ENCODE results near the gene BBOX1.
"Not testable (repeated sequence)": the region's sequence is repeated elsewhere in the genome, so short reads cannot be mapped to it uniquely, and the experiment has no call there.

The BBOX1 gene

GRCh38 chr11:27081056-27081455, 40.4 kb downstream of the BBOX1 start:
- H3K4me1 ChIP-seq (ENCODE audit: control insufficient read depth, insufficient read depth, low read length, poor library complexity, severe bottlenecking) = no peaks in the 10 kb centered on the region
- H3K36me3 ChIP-seq (ENCODE audit: control insufficient read depth, insufficient read depth, low read length) = no peaks in the 10 kb centered on the region
- no peak overlapping the region for H3K27ac ChIP-seq (ENCODE audit: insufficient read depth, low read length, poor library complexity, severe bottlenecking)
- no peak overlapping the region for H3K4me3 ChIP-seq (ENCODE audit: insufficient read depth, low read depth, low read length, poor library complexity, severe bottlenecking)
- H3K27me3 ChIP-seq (replicated peaks; ENCODE audit: control insufficient read depth, insufficient read depth, low read length, poor library complexity, severe bottlenecking) = no peaks in the 10 kb centered on the region
- no peak for DNase-seq
- no peaks in the 10 kb centered on the region for H3K9me3 ChIP-seq (ENCODE audit: control insufficient read depth, low read length)

- no peak overlapping the region for H3K27ac ChIP-seq (ENCODE audit: insufficient read depth, low read length, poor library complexity, severe bottlenecking)
- no peaks in the 10 kb centered on the region for H3K9me3 ChIP-seq (ENCODE audit: control insufficient read depth, low read length)
- H3K4me3 ChIP-seq (ENCODE audit: insufficient read depth, low read depth, low read length, poor library complexity, severe bottlenecking) = no peak overlapping the region
- H3K4me1 ChIP-seq (ENCODE audit: control insufficient read depth, insufficient read depth, low read length, poor library complexity, severe bottlenecking) = no peaks in the 10 kb centered on the region
- DNase-seq = no peak
- no peaks in the 10 kb centered on the region for H3K27me3 ChIP-seq (replicated peaks; ENCODE audit: control insufficient read depth, insufficient read depth, low read length, poor library complexity, severe bottlenecking)
- H3K36me3 ChIP-seq (ENCODE audit: control insufficient read depth, insufficient read depth, low read length) = no peaks in the 10 kb centered on the region
Observed at GRCh38 chr11:27083241-27083640, 42.6 kb downstream of the BBOX1 start.

DNA sequence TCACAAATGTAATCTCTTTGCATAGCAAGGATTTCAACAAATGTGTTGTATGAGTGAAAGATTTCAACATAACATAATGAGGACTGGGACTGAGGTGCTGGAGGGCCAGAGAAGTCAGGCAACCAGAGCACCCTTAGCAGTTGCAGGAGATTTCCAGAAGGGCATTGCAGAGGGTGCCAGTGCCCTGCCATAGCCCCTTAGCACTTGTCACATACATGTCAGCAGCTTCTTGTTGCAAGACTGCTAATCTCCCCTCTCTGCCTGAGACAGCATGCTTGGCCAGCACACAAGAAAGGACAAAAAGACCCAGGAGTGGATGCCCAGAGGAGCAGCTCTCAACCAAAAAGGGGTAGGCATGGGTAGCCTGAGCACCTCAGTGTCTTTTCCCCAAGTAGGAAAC, 43.2 kb downstream of the BBOX1 start:
- Histone ChIP-seq H3K27me3 (replicated peaks; ENCODE audit: control insufficient read depth, insufficient read depth, low read length, poor library complexity, severe bottlenecking) (no peaks in the 10 kb centered on the region), H3K4me3 (ENCODE audit: insufficient read depth, low read depth, low read length, poor library complexity, severe bottlenecking) (no peak overlapping the region), H3K27ac (ENCODE audit: insufficient read depth, low read length, poor library complexity, severe bottlenecking) (no peak overlapping the region), H3K36me3 (ENCODE audit: control insufficient read depth, insufficient read depth, low read length) (no peaks in the 10 kb centered on the region), H3K4me1 (ENCODE audit: control insufficient read depth, insufficient read depth, low read length, poor library complexity, severe bottlenecking) (no peaks in the 10 kb centered on the region), H3K9me3 (ENCODE audit: control insufficient read depth, low read length) (no peaks in the 10 kb centered on the region)
- DNase-seq = no peak

DNA sequence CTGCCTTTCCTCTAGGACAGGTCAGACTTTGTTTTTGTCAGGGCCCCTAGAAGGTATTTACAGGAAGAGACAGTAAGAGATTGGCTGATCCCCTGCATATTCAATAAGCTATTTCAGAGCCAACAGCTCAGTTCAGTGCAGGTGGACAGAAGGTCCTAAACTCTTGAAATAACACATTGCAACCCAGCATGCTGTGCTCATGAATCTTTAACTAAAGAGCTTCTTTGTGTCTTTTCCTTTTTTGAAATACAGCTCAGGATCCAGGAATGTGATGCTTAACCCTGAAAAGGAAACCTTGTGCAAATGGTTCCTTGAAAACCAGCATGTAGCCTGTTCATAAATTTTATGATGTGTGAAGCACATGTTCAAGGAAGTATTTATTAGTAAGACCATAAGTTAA, 43.9 kb downstream of the BBOX1 start:
- H3K36me3 ChIP-seq (ENCODE audit: control insufficient read depth, insufficient read depth, low read length) = no peaks in the 10 kb centered on the region
- DNase-seq = no peak
- H3K9me3 ChIP-seq (ENCODE audit: control insufficient read depth, low read length) = no peaks in the 10 kb centered on the region
- no peak overlapping the region for H3K27ac ChIP-seq (ENCODE audit: insufficient read depth, low read length, poor library complexity, severe bottlenecking)
- no peaks in the 10 kb centered on the region for H3K27me3 ChIP-seq (replicated peaks; ENCODE audit: control insufficient read depth, insufficient read depth, low read length, poor library complexity, severe bottlenecking)
- H3K4me1 ChIP-seq (ENCODE audit: control insufficient read depth, insufficient read depth, low read length, poor library complexity, severe bottlenecking) = no peaks in the 10 kb centered on the region
- H3K4me3 ChIP-seq (ENCODE audit: insufficient read depth, low read depth, low read length, poor library complexity, severe bottlenecking) = no peak overlapping the region

DNA sequence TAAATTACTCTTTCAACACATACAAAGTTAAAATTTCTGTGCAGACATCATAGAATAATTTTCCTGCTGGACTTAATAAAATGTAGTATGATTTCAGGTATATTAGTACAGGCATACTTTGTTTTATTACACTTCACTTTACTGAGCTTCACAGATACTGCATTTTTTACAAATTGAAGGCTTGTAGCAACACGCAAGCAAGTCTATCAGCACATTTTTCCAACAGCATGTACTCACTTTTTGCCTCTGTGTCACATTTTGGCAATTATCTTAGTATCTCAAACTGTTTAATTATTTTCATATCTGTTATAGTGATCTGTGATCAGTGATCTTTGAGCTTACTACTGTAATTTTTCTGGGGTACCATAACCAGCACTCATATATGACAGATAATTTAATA, 44.5 kb downstream of the BBOX1 start:
- no peaks in the 10 kb centered on the region for H3K36me3 ChIP-seq (ENCODE audit: control insufficient read depth, insufficient read depth, low read length)
- H3K27ac ChIP-seq (ENCODE audit: insufficient read depth, low read length, poor library complexity, severe bottlenecking) = no peak overlapping the region
- H3K4me3 ChIP-seq (ENCODE audit: insufficient read depth, low read depth, low read length, poor library complexity, severe bottlenecking) = no peak overlapping the region
- no peaks in the 10 kb centered on the region for H3K27me3 ChIP-seq (replicated peaks; ENCODE audit: control insufficient read depth, insufficient read depth, low read length, poor library complexity, severe bottlenecking)
- no peaks in the 10 kb centered on the region for H3K4me1 ChIP-seq (ENCODE audit: control insufficient read depth, insufficient read depth, low read length, poor library complexity, severe bottlenecking)
- no peaks in the 10 kb centered on the region for H3K9me3 ChIP-seq (ENCODE audit: control insufficient read depth, low read length)
- DNase-seq = no peak

DNA sequence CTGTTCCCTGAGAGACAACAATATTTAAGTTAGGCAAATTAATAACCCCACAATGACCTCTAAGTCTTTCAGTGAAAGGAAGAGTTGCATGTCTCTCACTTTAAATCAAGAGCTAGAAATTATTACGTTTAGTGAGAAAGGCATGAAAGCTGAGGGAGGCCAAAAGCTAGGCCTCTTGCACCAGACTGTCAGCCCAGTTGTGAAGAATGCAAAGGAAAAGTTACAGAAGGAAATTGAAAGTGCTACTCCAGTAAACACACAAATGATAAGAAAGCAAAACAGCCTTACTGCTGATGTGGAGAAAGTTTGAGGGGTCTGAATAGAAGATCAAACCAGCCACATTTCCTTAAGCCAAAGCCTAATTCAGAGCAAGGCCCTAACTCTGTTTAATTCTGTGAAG, 45.0 kb downstream of the BBOX1 start:
- no peaks in the 10 kb centered on the region for H3K36me3 ChIP-seq (ENCODE audit: control insufficient read depth, insufficient read depth, low read length)
- no peaks in the 10 kb centered on the region for H3K4me1 ChIP-seq (ENCODE audit: control insufficient read depth, insufficient read depth, low read length, poor library complexity, severe bottlenecking)
- no peak overlapping the region for H3K27ac ChIP-seq (ENCODE audit: insufficient read depth, low read length, poor library complexity, severe bottlenecking)
- no peak overlapping the region for H3K4me3 ChIP-seq (ENCODE audit: insufficient read depth, low read depth, low read length, poor library complexity, severe bottlenecking)
- no peaks in the 10 kb centered on the region for H3K27me3 ChIP-seq (replicated peaks; ENCODE audit: control insufficient read depth, insufficient read depth, low read length, poor library complexity, severe bottlenecking)
- H3K9me3 ChIP-seq (ENCODE audit: control insufficient read depth, low read length) = no peaks in the 10 kb centered on the region
- no peak for DNase-seq

DNA sequence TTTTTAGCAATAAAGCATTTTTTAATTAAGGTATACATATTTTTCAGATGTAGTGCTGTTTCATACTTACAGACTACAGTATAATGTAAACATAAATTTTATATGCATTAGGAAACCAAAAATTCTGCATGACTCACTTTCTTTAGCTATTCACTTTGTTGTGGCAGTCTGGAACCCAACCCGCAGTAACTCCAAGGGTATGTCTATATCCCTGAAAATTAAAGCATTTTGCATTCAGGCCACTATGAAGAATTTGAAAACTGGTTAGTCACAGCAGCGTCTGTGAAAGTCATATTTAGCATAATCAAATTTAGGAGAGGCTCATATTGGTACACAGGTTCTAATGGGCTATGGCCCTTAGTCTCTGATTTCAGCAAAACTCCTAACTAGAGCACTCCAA, 46.8 kb downstream of the BBOX1 start:
- DNase-seq = no peak
- Histone ChIP-seq H3K4me3 (ENCODE audit: insufficient read depth, low read depth, low read length, poor library complexity, severe bottlenecking) (no peak overlapping the region), H3K27ac (ENCODE audit: insufficient read depth, low read length, poor library complexity, severe bottlenecking) (no peak overlapping the region), H3K27me3 (replicated peaks; ENCODE audit: control insufficient read depth, insufficient read depth, low read length, poor library complexity, severe bottlenecking) (no peaks in the 10 kb centered on the region), H3K9me3 (ENCODE audit: control insufficient read depth, low read length) (no peaks in the 10 kb centered on the region), H3K36me3 (ENCODE audit: control insufficient read depth, insufficient read depth, low read length) (no peaks in the 10 kb centered on the region), H3K4me1 (ENCODE audit: control insufficient read depth, insufficient read depth, low read length, poor library complexity, severe bottlenecking) (no peaks in the 10 kb centered on the region)

DNA sequence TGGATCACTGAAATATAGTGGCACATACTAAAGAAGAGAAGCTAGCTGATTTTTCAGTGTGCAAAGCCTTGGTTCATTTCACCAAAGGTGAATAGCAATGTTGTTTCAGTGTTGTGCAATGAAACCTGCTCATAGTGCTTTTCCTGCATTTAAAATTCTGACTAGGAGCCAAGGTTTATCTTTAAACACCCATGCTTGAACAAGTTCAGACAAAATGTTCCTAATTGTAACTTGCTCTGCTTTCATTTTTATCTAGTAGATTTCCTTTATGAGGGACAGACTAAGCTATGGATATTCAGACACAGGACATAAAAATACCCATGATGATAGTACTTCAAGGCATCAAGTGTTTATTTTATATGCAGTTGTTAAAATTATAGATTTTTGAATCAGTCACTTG, 47.7 kb downstream of the BBOX1 start:
- Histone ChIP-seq H3K9me3 (ENCODE audit: control insufficient read depth, low read length) (no peaks in the 10 kb centered on the region), H3K4me1 (ENCODE audit: control insufficient read depth, insufficient read depth, low read length, poor library complexity, severe bottlenecking) (no peaks in the 10 kb centered on the region), H3K4me3 (ENCODE audit: insufficient read depth, low read depth, low read length, poor library complexity, severe bottlenecking) (no peak overlapping the region), H3K27ac (ENCODE audit: insufficient read depth, low read length, poor library complexity, severe bottlenecking) (no peak overlapping the region), H3K27me3 (replicated peaks; ENCODE audit: control insufficient read depth, insufficient read depth, low read length, poor library complexity, severe bottlenecking) (no peaks in the 10 kb centered on the region), H3K36me3 (ENCODE audit: control insufficient read depth, insufficient read depth, low read length) (no peaks in the 10 kb centered on the region)
- no peak for DNase-seq

GRCh38 chr11:27089746-27090145, 49.1 kb downstream of the BBOX1 start:
- no peak overlapping the region for H3K4me3 ChIP-seq (ENCODE audit: insufficient read depth, low read depth, low read length, poor library complexity, severe bottlenecking)
- DNase-seq = no peak

DNA sequence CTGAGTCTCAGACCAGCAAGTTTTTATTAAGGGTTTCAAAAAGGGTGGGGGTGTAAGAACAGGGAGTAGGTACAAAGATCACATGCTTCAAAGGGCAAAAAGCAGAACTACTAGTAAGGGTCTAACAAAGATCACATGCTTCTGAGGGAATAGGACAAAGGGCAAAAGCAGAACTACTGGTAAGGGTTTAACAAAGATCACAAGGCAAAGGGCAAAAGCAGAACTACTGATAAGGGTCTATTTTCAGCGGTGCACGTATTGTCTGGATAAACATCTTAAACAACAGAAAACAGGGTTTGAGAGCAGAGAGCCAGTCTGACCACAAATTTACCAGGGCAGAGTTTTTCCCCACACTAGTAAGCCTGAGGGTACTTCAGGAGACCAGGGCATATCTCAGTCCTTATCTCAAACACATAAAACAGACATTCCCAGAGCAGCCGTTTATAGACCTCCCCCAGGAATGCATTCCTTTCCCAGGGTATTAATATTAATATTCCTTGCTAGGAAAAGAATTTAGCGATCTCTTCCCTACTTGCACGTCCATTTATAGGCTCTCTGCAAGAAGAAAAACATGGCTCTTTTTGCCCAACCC, 49.8 kb downstream of the BBOX1 start:
- H3K4me3 ChIP-seq (ENCODE audit: insufficient read depth, low read depth, low read length, poor library complexity, severe bottlenecking); H3K27me3 ChIP-seq (replicated peaks; ENCODE audit: control insufficient read depth, insufficient read depth, low read length, poor library complexity, severe bottlenecking): not testable (repeated sequence)

More at GRCh38 chr11:27089746-27090145, 49.1 kb downstream of the BBOX1 start:
- H3K27me3 ChIP-seq (replicated peaks; ENCODE audit: control insufficient read depth, insufficient read depth, low read length, poor library complexity, severe bottlenecking) = no peaks in the 10 kb centered on the region
- H3K4me1 ChIP-seq (ENCODE audit: control insufficient read depth, insufficient read depth, low read length, poor library complexity, severe bottlenecking) = no peaks in the 10 kb centered on the region
- no peaks in the 10 kb centered on the region for H3K9me3 ChIP-seq (ENCODE audit: control insufficient read depth, low read length)
- no peak overlapping the region for H3K27ac ChIP-seq (ENCODE audit: insufficient read depth, low read length, poor library complexity, severe bottlenecking)
- H3K36me3 ChIP-seq (ENCODE audit: control insufficient read depth, insufficient read depth, low read length) = no peaks in the 10 kb centered on the region

More for the DNA sequence above, 49.8 kb downstream of the BBOX1 start:
- H3K9me3 ChIP-seq (ENCODE audit: control insufficient read depth, low read length); DNase-seq; H3K36me3 ChIP-seq (ENCODE audit: control insufficient read depth, insufficient read depth, low read length); H3K27ac ChIP-seq (ENCODE audit: insufficient read depth, low read length, poor library complexity, severe bottlenecking); H3K4me1 ChIP-seq (ENCODE audit: control insufficient read depth, insufficient read depth, low read length, poor library complexity, severe bottlenecking): not testable (repeated sequence)
